ENCODE results near the gene NRROS.

Gene NRROS

DNA sequence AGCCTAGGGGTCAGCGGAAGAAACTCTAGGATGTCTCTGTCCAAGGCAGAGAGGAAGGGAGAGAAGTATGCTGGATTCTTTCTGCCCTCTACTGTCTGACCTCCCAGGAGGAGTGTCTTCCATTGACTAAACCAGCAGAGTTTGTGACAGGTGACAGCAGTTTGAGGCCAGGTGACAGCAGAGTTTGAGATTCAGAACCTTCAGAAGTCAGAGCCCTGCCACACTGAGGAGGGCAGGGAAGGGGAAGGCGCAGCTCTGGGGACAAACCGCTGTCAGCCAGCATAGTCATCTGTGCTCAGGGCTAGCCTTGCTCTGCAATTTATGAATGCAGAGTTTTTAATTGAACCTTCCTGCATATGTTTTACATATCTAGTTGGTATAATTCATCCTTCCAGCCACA is 12.3 kb downstream of the NRROS start:
- DNase-seq, result no peak

DNA sequence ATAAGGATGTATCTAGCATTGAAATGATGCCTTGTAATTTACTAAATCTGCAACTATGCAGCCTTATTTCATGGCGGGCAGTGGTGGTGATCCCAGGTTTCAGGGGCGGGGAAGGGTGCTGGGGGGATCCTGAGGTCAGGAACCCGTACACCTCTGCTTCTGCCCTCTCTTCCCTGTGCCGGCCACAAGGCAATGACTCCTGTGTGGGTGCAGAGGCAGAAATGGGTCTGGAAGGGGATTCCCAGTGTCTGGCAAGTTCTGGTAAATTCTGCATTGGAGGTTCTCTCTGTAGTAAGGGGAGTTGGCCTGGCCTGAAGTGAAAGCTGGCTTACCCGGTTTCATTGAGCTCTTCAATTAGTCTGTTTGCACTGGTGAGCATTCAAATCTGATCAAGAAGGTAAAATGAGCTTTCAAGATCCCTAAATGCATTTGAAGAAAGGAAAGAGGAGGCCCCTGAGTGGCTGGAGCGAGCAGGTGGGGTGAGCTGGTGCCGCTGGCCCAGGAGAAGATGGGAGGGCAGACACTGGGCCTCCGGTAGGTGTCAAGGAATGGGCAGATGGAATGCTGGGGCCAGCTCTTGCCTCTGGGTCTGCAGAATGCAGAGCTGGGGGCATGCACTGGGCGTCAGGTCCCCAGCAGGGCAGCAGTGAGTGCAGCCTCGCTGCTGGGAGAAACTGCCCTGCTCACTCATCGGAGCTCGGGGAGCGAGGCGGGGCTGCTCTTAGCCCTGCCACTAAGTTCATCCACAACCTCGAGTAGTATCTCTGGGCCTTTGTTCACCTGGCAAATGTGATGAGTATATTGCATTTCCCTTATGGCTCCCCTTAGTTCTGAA is 13.7 kb downstream of the NRROS start:
- no peak for DNase-seq

DNA sequence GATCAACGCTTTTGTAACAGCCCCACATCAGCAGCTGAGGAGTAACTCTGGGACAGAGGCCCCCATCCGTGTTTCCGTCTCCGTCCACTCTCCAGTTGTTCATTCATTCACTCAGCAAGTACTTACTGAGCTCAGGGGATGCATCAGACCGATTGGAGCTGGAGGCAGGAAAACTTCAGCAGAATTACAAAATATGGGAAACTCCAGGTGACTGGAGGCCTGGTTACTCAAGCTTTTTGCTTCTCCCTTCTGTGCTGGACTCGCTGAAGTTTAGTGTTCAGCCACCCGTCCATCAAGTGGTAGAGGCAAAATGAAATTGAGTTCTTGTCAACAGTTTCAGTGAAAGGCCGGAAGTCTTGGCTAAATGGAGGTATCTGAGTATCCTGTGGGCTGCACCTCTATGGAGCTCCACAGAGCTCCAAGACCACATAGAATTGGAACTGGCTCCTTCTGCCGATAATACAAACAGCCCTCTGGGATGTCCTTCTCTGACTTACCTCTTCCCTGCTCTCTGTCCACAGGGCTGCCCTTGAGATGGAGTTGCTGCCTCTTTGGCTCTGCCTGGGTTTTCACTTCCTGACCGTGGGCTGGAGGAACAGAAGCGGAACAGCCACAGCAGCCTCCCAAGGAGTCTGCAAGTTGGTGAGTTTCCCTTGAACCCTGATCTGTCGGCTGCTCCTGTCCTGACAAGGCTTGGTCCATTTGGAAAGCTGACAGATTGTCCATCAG is 14.7 kb downstream of the NRROS start:
- DNase-seq, result no peak

DNA sequence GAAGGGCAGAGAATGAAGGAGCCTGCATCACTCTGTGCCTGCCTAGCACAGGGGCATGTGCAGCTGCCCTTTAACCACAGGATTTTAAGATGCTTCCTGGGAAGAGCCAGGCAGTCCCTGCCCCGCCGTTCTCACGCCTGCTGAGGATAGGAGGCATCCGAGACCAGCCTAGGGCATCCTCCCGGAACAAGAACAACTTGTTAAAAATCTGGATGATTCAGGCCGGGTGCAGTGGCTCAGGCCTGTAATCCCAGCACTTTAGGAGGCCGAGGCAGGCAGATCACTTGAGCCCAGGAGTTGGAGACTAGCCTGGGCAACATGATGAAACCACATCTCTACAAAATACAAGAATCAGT is 15.2 kb downstream of the NRROS start:
- no peak for DNase-seq

DNA sequence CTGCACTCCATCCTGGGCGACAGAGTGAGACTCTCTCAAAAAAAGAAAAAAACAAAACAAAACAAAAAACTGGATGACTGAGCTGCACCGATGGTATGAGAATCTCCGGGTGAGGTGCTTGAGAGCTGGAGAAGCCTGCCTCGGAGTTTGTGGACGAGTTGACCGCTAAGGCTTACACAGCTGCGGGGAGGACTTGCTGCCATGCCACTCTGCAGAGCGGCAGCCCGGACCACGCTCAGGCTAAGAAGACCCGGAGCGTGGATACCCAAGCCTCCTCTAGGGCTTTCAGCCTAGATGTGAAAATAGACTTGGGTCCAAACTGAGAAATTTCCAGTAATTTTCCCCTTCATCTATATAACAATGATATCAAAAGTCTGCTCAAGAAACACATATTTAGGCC is 16.0 kb downstream of the NRROS start:
- no peak for DNase-seq

DNA sequence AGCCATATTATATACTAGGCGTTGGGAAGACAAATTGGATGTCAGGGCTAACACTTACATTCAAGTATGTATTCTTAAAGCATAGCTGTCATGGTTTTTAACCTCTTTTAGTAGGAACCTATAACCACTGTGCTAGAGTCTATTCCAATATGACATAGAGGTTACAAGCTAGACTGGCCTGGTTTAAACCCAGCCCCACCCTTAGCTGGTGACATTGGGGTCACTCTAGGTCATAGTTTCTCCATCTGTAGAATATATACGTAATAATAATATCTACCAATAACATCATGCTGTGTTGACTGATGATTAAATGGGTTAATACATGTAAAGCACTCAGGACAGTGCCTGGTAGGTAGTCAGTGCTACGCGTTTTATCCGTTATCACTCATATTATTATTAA is 16.7 kb downstream of the NRROS start:
- no peak for DNase-seq

DNA sequence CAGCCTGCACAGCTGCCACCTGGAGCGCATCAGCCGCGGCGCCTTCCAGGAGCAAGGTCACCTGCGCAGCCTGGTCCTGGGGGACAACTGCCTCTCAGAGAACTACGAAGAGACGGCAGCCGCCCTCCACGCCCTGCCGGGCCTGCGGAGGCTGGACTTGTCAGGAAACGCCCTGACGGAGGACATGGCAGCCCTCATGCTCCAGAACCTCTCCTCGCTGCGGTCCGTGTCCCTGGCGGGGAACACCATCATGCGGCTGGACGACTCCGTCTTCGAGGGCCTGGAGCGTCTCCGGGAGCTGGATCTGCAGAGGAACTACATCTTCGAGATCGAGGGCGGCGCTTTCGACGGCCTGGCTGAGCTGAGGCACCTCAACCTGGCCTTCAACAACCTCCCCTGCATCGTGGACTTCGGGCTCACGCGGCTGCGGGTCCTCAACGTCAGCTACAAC is 20.4 kb downstream of the NRROS start:
- DNase-seq, result no peak

DNA sequence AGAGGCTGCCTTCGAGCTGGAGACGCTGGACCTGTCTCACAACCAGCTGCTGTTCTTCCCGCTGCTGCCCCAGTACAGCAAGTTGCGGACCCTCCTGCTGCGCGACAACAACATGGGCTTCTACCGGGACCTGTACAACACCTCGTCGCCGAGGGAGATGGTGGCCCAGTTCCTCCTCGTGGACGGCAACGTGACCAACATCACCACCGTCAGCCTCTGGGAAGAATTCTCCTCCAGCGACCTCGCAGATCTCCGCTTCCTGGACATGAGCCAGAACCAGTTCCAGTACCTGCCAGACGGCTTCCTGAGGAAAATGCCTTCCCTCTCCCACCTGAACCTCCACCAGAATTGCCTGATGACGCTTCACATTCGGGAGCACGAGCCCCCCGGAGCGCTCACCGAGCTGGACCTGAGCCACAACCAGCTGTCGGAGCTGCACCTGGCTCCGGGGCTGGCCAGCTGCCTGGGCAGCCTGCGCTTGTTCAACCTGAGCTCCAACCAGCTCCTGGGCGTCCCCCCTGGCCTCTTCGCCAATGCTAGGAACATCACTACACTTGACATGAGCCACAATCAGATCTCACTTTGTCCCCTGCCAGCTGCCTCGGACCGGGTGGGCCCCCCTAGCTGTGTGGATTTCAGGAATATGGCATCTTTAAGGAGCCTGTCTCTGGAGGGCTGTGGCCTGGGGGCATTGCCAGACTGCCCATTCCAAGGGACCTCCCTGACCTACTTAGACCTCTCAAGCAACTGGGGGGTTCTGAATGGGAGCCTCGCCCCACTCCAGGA is 21.1 kb downstream of the NRROS start:
- DNase-seq, result no peak

DNA sequence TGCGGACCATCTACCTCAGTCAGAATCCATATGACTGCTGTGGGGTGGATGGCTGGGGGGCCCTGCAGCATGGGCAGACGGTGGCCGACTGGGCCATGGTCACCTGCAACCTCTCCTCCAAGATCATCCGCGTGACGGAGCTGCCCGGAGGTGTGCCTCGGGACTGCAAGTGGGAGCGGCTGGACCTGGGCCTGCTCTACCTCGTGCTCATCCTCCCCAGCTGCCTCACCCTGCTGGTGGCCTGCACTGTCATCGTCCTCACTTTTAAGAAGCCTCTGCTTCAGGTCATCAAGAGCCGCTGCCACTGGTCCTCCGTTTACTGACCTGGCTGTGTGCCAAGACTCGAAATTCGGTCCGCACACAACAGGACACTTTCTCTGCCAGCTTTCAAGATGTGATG is 21.9 kb downstream of the NRROS start:
- DNase-seq, result no peak

DNA sequence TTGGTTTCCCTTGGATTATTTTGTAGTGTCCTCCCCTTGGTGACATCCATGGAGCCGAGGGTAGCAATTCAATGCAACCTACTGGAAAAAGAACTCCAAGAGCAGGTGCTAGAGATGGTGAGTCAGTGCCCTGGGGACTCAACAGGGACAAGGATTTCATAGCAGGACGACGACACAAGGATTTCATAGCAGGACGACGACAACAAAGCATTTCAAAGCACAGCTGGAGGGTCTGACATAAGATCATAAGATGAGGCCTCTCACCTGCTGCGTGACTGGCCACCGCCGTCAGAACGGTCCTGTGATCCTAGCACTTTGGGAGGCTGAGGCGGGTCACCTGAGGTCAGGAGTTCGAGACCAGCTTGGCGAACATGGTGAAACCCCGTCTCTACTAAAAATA is 22.5 kb downstream of the NRROS start:
- DNase-seq, result no peak

DNA sequence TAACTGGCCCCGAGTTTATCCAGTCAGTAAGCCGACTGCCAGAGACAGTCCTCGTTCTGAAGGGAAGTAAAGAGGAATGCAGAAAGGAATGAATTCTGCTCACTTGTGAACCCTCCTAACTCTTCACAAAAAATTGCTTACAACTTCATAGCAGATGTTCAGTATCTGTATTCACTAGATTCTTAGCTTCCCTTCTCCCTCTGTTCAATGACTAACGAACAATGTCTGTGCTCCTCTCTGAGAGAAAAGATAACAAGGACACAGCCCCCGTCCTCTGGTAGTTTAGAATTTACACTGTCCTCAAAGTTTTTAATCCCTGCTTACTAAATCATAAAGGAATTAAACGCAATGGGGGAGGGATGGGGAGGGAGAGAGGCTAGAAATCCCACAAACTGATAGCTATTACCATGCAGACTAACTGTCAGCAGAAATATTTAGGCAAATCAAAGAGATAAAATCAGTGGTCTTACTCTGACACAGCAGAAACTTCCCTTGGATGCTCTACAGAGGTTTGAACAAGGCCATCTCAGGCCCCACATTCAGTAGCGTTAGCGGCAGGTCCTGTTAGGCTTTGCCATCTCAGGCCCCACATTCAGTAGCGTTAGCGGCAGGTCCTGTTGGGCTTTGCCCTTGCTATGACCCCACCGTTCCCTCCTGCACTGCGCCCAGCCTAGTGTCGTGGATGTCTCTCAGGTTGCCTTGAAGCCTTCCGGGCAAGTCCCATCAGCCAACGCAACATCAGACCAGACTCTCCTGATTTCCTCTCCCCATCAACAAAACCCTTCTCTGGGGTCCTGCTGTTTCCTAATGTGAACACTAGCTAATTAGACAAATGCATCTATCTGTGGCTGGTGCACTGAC is 23.4 kb downstream of the NRROS start:
- no peak for DNase-seq

DNA sequence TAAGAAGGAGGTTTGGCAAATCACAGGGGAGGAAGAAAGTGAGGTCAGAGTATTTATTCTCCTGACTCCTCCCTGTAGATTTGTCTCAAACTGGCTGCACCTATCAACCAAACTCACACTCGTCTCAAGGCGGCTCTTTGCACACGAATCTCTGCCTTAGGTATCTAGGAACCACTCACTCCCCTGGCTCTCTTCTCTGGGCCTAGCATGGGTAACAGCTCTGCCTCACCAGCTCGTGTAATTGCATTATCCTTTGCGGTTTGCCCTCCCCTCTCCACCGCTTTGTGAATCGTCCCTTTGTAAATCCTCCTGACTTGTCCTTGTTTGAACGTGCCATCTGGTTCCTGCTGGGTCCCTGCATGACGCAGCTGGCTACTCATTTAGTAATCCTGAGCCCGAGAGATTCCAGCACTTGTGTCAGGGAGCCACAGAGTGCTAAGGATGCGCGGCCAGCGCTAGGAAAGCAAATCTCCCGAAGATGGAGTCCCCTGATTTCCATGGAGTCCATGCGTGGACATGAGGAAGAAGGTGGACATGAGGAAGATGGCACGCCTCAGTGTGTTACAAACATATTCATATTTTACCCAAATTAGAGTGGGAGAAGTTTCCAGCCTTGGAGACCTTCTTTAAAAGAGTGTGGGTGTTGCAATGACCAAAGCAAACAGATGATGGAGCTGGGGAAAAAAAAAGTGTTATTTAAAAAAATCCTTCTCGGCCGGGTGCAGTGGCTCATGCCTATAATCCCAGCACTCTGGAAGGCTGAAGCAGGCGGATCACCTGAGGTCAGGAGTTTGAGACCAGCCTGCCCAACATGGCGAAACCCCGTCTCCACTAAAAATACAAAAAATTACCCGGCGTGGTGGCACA is 26.7 kb downstream of the NRROS start:
- DNase-seq, result peak; percentile 31

DNA sequence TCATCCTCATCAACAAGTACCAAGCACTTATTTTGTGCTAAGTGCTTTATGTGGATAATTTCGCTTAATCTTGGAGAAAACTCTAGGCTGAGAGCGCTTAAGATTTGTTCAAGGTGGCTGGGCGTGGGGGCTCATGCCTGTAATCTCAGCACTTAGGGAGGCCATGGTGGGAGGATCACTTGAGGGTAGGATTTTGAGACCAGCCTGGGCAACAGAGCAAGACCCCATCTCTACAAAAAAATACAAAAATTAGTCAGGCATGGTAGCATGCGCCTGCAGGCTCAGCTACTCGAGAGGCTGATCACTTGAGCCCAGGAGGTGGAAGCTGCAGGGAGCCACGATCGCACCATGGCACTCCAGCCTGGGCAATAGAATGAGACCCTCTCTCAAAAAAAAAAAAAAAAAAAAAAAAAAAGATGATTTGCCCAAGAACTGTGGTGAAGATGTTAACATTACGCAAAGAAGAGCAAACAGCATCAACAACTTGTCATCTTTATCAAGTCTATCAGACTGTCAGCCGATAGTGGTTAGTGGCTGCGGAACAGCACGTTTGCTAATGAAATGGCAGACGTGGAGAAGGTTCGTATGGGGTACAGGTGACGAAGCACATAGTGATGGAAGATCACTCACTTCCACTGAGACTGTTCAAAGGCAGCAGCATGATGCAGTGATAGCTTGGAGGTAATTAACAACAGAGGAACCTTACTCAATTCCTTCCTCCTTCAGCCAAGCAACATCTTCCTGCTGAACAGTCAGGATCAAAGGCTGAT is 27.7 kb downstream of the NRROS start:
- DNase-seq, result no peak

DNA sequence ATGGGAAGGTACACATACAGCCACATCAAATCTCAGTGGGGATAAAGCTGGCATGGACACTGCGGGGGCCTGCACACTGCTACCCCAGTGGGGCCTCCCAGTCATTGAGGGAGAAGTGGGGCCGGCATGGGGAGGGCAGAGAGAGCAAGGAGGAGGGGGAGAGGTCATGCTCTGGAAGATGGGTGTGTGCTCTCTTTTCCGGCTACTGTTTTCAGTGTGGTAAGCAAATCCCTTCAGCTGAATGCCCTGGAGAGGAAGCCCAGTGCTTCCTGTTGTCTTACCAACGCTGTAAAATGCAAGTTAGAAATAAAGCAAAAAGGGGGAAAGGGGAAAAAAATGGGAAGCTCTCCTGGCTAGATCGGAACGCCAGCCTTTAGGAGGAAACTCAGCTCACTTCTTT is 30.8 kb downstream of the NRROS start:
- no peak for DNase-seq

DNA sequence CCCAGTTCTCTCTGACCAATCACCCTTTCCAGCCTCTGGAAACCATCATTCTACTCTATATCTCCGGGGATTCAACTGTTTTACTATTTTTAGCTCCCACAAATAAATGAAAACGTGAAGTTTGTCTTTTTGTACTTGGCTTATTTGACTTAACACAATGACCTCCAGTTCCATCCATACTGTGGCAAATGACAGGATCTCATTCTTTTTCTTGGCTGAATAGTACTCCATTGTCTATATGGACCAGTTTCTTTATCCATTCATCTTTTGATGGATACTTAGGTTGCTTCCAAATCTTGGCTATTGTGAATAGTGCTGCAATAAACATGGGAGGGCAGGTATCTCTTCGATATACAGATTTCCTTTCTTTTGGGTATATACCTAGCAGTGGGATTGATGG is 34.1 kb downstream of the NRROS start:
- DNase-seq, result no peak

DNA sequence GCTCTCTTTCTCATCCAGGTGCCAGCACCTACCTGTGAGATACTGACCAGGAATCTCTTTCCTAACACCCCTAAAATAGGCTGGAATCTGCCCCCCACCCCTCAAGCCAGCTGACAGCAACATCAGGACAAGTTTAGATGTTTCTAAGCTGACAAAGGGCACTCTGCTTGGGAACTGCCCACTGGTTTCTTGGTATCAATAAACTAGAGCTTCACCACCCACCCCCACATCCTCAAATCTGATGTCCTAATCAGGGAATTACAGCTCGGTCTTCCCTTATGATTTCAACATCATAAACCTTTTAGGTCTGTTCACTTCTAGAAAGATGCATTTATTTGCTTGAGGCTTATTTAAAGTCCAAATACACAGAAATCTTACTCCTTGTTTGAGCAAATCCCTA is 37.9 kb downstream of the NRROS start:
- no peak for DNase-seq

DNA sequence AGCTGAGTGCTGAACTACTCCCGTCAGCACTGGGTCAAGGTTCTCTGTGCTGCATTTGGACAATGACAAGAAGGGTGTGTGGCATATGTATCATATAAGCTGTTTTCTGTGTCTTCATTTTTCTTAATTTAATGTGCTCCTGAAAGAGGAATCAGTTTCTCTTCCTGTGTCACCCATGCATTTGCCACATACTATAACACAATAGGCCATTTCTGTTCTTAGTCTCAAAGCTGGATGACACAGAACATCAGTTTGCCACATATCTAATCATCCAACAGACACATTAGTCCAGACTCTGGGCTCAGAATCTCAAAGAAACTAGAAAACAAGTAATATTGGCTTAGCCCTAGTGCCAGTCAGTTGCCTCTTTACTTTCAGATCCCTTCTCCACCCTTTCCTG is 38.4 kb downstream of the NRROS start:
- no peak for DNase-seq

DNA sequence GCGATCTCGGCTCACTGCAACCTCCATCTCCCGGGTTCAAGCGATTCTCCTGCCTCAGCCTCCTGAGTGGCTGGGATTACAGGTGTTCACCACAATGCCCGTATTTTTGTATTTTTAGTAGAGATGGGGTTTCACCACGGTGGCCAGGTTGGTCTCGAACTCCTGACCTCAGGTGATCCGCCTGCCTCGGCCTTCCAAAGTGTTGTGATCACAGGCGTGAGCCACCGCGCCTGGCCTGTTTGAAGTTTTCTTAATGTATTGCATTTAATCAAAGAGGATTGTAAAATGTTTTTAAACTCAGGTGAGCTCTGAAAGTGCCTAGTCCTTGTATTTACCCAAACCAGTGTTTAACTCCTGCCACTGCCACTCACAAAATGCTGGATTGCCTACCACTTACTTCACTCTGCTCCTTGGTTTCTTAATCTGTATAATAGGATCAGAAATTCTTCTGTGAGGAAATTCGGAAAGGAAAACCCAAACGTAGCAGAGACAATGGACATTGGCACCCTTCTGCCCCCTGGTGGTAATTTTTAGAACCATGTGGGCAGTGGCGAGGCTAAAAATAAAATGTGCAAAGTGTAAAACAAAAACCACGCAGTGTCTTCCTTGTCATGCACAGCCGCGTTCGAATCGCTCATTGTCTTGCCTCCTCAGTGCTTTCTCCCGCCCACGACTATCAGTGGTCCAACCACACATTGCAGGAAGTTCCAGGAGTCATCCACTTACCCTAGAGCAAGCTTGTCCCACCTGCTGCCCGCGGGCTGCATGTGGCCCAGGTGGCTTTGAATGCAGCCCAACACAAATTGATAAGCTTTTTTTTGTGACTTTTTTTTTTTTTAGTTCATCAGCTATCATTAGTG is 45.3 kb downstream of the NRROS start:
- DNase-seq, result peak; percentile 76

DNA sequence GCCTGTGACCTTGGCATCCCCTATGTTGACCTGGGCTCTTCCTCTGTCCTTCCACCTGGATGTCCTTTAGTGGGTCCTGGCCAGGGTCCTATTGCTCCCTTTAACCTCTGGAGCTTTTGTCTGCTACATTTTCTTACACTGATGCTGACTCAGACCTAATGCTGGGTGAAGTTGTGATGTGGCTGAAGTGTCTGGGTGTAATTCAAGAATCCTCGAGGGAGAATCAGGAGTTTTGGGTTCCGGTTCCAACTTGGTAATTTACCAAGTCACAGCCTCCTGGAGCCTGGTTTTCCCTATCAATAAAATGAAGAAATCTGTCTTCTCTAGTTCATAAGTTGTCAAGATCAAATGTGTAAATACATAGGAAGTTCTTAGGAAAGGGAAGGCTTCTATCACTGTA is 46.9 kb downstream of the NRROS start:
- no peak for DNase-seq

DNA sequence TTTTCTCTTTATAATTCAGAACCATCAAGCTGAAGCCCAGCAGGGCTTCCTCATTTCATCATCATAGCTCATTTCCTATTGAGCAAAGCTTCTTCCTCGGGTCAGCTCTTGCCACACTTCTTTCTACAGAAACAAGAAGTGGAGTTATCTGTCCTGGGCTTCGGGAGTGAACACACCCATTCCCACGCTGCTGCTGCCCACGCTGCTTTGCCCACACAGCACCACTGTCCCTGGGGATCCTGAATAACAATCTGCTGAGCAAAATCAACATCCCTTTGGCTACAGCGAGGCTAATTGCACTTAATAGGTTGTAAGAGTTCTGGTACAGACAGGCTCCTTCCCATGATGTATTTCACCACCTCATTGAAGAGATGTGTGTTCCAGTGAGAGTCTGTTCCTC is 48.9 kb downstream of the NRROS start:
- DNase-seq, result peak; percentile 97

All from GF-D8 (cell line).